Osteoblast (primary cell): ENCODE results near the gene ANXA4. TPM values are rescaled to one million over a fixed set of nuclear protein-coding genes. Genes with fewer than 3 reads are reported as not detected.

Source experiments
- DNase-seq: peaks from one replicate; pipeline ENCODE4 v3.0.0; 2011; ENCODE audit warnings: low spot score, mixed read lengths; ENCODE audit not compliant: insufficient read length; ENCODE audit errors: missing footprints
- H2AFZ ChIP-seq: 2 replicates; pipeline ENCODE4 v1.6.0; 2011; ENCODE audit warnings: mild to moderate bottlenecking, low read length
- H3K27ac ChIP-seq: 2 replicates; pipeline ENCODE4 v1.5.1; 2011; ENCODE audit warnings: mild to moderate bottlenecking, low read depth, low read length, moderate library complexity
- H3K27me3 ChIP-seq: 2 replicates; pipeline ENCODE4 v1.6.0; 2012; ENCODE audit warnings: mild to moderate bottlenecking, control low read depth, inconsistent platforms, low read length, moderate library complexity; ENCODE audit not compliant: insufficient read depth
- H3K36me3 ChIP-seq: 2 replicates; pipeline ENCODE4 v1.5.1; 2011; ENCODE audit warnings: mild to moderate bottlenecking, low read length, control low read depth, moderate library complexity; ENCODE audit not compliant: insufficient read depth
- H3K4me1 ChIP-seq: 2 replicates; pipeline ENCODE4 v1.5.1; 2011; ENCODE audit warnings: mild to moderate bottlenecking, low read length, control low read depth, moderate library complexity; ENCODE audit not compliant: insufficient read depth
- H3K4me2 ChIP-seq: 2 replicates; pipeline ENCODE4 v1.6.0; 2011; ENCODE audit warnings: mild to moderate bottlenecking, low read length; ENCODE audit not compliant: insufficient read depth
- H3K4me3 ChIP-seq: fragments of 200-600 bp; sonication (generic); 3 replicates; pipeline ENCODE4 v1.5.1; 2012; ENCODE audit warnings: mild to moderate bottlenecking, low read length, inconsistent platforms; ENCODE audit not compliant: insufficient read depth
- H3K79me2 ChIP-seq: 2 replicates; pipeline ENCODE4 v1.6.0; 2012; ENCODE audit warnings: mild to moderate bottlenecking, low read length, control low read depth, inconsistent platforms; ENCODE audit not compliant: insufficient read depth
- H3K9me3 ChIP-seq: 2 replicates; pipeline ENCODE4 v1.5.1; 2011; ENCODE audit warnings: low read depth, low read length, control low read depth
- H4K20me1 ChIP-seq: 2 replicates; pipeline ENCODE4 v1.6.0; 2012; ENCODE audit warnings: mild to moderate bottlenecking, low read length, control low read depth; ENCODE audit not compliant: insufficient read depth
- total RNA-seq: library from RNA; depleted of rRNA; stranded (reverse); fragments of >200 nt; gene quantifications from 2 replicates; pipeline ENCODE4 v1.2.3, GENCODE V29; 2012
- TF ChIP-seq, protein P1 (sequence below): IDR thresholded peaks from 2 replicates; pipeline ENCODE4 v1.5.1; 2011; ENCODE audit warnings: mild to moderate bottlenecking, low read depth, low read length, moderate library complexity; ENCODE audit errors: extremely low read depth

Gene ANXA4
- total RNA-seq, 1 donor = 38.4 TPM

DNA sequence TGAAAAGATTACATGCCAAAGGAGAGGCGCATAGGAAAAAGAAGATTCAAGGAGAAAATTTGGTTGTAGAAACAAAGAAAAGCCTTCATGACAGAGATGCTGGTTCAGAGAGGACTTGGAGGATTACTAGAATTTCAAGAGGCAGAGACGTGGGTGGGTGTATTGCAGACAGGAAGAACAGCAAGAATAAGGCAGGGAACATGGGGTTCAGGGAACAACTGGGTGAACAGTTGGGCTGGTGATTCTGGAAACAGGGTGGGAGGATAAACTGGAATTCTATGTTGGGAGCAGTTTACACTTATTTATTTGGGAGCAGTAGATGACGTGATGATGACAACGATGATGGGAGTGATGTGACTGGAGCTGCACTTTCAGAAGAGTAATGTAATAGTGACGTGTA lies 69.1 kb downstream of the ANXA4 start:
- Histone ChIP-seq H3K27ac (no peak overlapping the region), H3K4me1 (peaks cover 5% of the 10 kb centered on the region), H3K36me3 (peaks cover 24% of the 10 kb centered on the region), H3K27me3 (no peaks in the 10 kb centered on the region), H3K4me2 (no peak overlapping the region), H3K4me3 (no peak overlapping the region), H3K9me3 (no peaks in the 10 kb centered on the region), H3K79me2 (no peaks in the 10 kb centered on the region), H2AFZ (no peak overlapping the region), H4K20me1 (no peaks in the 10 kb centered on the region)
- DNase-seq = no peak
- TF ChIP-seq, protein P1, sequence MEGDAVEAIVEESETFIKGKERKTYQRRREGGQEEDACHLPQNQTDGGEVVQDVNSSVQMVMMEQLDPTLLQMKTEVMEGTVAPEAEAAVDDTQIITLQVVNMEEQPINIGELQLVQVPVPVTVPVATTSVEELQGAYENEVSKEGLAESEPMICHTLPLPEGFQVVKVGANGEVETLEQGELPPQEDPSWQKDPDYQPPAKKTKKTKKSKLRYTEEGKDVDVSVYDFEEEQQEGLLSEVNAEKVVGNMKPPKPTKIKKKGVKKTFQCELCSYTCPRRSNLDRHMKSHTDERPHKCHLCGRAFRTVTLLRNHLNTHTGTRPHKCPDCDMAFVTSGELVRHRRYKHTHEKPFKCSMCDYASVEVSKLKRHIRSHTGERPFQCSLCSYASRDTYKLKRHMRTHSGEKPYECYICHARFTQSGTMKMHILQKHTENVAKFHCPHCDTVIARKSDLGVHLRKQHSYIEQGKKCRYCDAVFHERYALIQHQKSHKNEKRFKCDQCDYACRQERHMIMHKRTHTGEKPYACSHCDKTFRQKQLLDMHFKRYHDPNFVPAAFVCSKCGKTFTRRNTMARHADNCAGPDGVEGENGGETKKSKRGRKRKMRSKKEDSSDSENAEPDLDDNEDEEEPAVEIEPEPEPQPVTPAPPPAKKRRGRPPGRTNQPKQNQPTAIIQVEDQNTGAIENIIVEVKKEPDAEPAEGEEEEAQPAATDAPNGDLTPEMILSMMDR = no peak

GRCh38 chr2:69811591-69811990 lies 69.7 kb downstream of the ANXA4 start:
- Histone ChIP-seq H3K4me1 (peaks cover 6% of the 10 kb centered on the region), H3K79me2 (no peaks in the 10 kb centered on the region), H3K27me3 (no peaks in the 10 kb centered on the region), H2AFZ (no peak overlapping the region), H3K36me3 (peaks cover 21% of the 10 kb centered on the region), H3K4me2 (no peak overlapping the region), H3K27ac (no peak overlapping the region), H3K4me3 (no peak overlapping the region), H4K20me1 (no peaks in the 10 kb centered on the region), H3K9me3 (no peaks in the 10 kb centered on the region)
- TF ChIP-seq, protein P1 = no peak
- no peak for DNase-seq

DNA sequence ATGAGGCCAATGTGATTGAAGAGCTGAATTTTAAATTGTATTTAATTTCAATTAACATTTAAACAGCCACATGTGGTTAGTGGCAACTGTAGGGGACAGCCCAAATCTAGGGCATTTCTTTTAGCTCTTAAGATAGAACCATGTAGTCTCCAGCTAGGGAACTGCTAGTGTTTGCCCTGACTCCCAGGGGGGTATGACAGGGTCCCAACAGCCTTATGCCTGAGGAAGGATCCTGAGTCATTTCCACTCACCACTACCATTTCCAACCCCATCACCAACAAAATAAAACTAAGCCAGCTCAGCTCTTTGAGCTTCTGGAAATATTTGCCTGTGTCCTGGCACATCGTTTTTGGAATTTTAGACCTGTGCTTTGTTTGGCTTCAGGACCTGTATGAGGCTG lies 73.8 kb downstream of the ANXA4 start:
- Histone ChIP-seq H3K4me2 (no peak overlapping the region), H3K27ac (peak overlapping the region; percentile 1), H3K4me1 (peaks cover 6% of the 10 kb centered on the region), H4K20me1 (no peaks in the 10 kb centered on the region), H3K4me3 (no peak overlapping the region), H3K79me2 (no peaks in the 10 kb centered on the region), H3K36me3 (no peaks in the 10 kb centered on the region), H3K27me3 (no peaks in the 10 kb centered on the region), H3K9me3 (no peaks in the 10 kb centered on the region), H2AFZ (no peak overlapping the region)
- TF ChIP-seq, protein P1 = no peak
- DNase-seq = no peak

DNA sequence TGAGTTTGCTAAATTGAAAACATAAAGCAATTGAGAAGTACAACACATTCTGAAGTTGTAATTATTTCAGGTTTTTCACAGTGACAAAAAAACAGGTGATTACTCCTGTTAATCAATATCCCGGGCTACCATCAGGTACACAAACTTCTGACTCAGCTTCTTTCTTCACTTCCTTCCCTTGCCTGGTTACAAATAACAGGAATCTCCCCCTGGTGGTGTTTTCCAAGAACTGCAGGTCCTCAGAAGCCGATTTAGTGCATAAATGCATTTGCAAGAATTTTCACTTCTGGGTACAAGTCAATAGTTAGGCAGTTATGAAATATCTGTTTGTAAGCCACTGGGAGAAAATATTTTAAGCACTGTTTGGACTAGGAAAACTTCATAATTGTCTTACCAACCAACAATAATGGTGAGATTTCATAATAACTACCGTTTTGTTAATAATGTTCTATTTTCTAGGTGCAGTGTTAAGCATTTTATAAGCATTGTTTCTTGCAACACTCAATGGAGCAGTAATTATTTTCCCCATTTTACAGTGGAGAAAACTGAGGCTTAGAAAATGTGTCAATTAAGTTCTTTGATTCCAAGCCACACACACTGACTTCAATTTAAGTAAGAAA lies 75.1 kb downstream of the ANXA4 start:
- H3K79me2 ChIP-seq = no peaks in the 10 kb centered on the region
- peak; percentile 30 for DNase-seq
- peaks cover 6% of the 10 kb centered on the region for H3K4me1 ChIP-seq
- no peak overlapping the region for H3K4me3 ChIP-seq
- no peak overlapping the region for H3K27ac ChIP-seq
- H3K4me2 ChIP-seq = no peak overlapping the region
- H3K36me3 ChIP-seq = no peaks in the 10 kb centered on the region
- H4K20me1 ChIP-seq = no peaks in the 10 kb centered on the region
- no peak overlapping the region for H2AFZ ChIP-seq
- no peaks in the 10 kb centered on the region for H3K27me3 ChIP-seq
- no peaks in the 10 kb centered on the region for H3K9me3 ChIP-seq
- TF ChIP-seq, protein P1 = peak; percentile 89
